H1 (cell line): ENCODE data around the gene NPY4R. TPM values are rescaled to one million over a fixed set of nuclear protein-coding genes. Genes with fewer than 3 reads are reported as not detected.
"Not testable (repeated sequence)": the region's sequence is repeated elsewhere in the genome, so short reads cannot be mapped to it uniquely, and the experiment has no call there.

ENCODE experiments used
- CTCF ChIA-PET: fragments of 300-600 bp; sonication (Branson Sonifier 250); formaldehyde crosslinking; loops from one replicate; lab custom pipeline; 2021; ENCODE audit not compliant: partially characterized antibody; lab: Charles Lee
- POLR2A ChIA-PET: fragments of 300-600 bp; sonication (Branson Sonifier 250); formaldehyde crosslinking; loops from one replicate; lab custom pipeline; 2021; ENCODE audit warnings: inconsistent platforms; ENCODE audit not compliant: partially characterized antibody; lab: Charles Lee
- DNase-seq, 2 experiments: peaks; one replicate each; pipeline versions ENCODE4 v3.0.0 to v3.0.0-alpha.2; 2010 to 2022; ENCODE audit warnings: low spot score in 2 of 2, low read depth in 1 of 2, mixed read lengths in 1 of 2
- FAIRE-seq: peaks from 2 replicates; lab custom pipeline; 2011; peaks lifted over from hg19 to GRCh38; lab: Jason Lieb, UNC
- H2AFZ ChIP-seq: 2 replicates; pipeline ENCODE4 v1.8.1; 2012; ENCODE audit warnings: low read length, inconsistent platforms
- H2AK5ac ChIP-seq: 2 replicates; pipeline ENCODE4 v1.6.1; 2013; ENCODE audit warnings: low read depth, low read length
- H2BK120ac ChIP-seq: replicated peaks from 2 replicates; pipeline ENCODE3; 2013; ENCODE audit warnings: low read depth, low read length, inconsistent platforms
- H2BK12ac ChIP-seq: 2 replicates; pipeline ENCODE4 v1.6.1; 2013; ENCODE audit warnings: low read depth, low read length
- H2BK15ac ChIP-seq: 2 replicates; pipeline ENCODE4 v1.6.1; 2013; ENCODE audit warnings: low read length
- H2BK20ac ChIP-seq: 2 replicates; pipeline ENCODE4 v1.6.1; 2013; ENCODE audit warnings: low read length
- H2BK5ac ChIP-seq: 2 replicates; pipeline ENCODE4 v1.6.1; 2013; ENCODE audit warnings: low read depth, low read length
- H3K14ac ChIP-seq: 2 replicates; pipeline ENCODE4 v1.6.1; 2013; ENCODE audit warnings: inconsistent platforms; ENCODE audit not compliant: insufficient read length
- H3K18ac ChIP-seq: 2 replicates; pipeline ENCODE4 v1.6.1; 2013; ENCODE audit warnings: low read length; ENCODE audit errors: extremely low read depth
- H3K23ac ChIP-seq: 2 replicates; pipeline ENCODE4 v1.6.1; 2013; ENCODE audit warnings: inconsistent platforms; ENCODE audit not compliant: insufficient read length
- H3K23me2 ChIP-seq: 2 replicates; pipeline ENCODE4 v1.6.1; 2013; ENCODE audit warnings: low read depth, low read length
- H3K27ac ChIP-seq: 2 replicates; pipeline ENCODE4 v1.6.1; 2011; ENCODE audit warnings: low read depth, low read length, inconsistent platforms
- H3K27me3 ChIP-seq, 4 experiments: replicated peaks in 1 of 4; 1 replicate in 1 of 4; 2 replicates in 3 of 4; pipeline versions ENCODE4 v1.6.1 to v1.8.1; 2011 to 2013; ENCODE audit warnings: low read length in 3 of 4, mild to moderate bottlenecking in 3 of 4, inconsistent platforms in 2 of 4, mixed read lengths in 2 of 4, moderate library complexity in 1 of 4; ENCODE audit not compliant: control insufficient read depth in 3 of 4, insufficient read depth in 3 of 4; ENCODE audit errors: extremely low read depth in 1 of 4
- H3K36me3 ChIP-seq, 4 experiments: 2 replicates each; pipeline versions ENCODE4 v1.6.1 to v1.8.1; 2011 to 2013; ENCODE audit warnings: mild to moderate bottlenecking in 4 of 4, low read length in 3 of 4, moderate library complexity in 2 of 4, control low read depth in 1 of 4, inconsistent platforms in 1 of 4; ENCODE audit not compliant: insufficient read depth in 4 of 4, control insufficient read depth in 2 of 4
- H3K4ac ChIP-seq: replicated peaks from 2 replicates; pipeline ENCODE3; 2013; ENCODE audit warnings: low read length, low read depth, mixed read lengths, inconsistent platforms; ENCODE audit not compliant: insufficient read length
- H3K4me1 ChIP-seq, 4 experiments: replicated peaks in 1 of 4; 1 replicate in 1 of 4; 2 replicates in 3 of 4; pipeline versions ENCODE4 v1.6.1 to v1.8.1; 2011 to 2013; ENCODE audit warnings: low read length in 3 of 4, inconsistent platforms in 2 of 4, mixed read lengths in 1 of 4; ENCODE audit not compliant: insufficient read depth in 4 of 4, control insufficient read depth in 3 of 4
- H3K4me2 ChIP-seq, 2 experiments: 2 replicates each; pipeline versions ENCODE4 v1.6.1 to v1.8.1; 2011 to 2013; ENCODE audit warnings: low read depth in 2 of 2, low read length in 2 of 2, control low read depth in 1 of 2, inconsistent platforms in 1 of 2, mild to moderate bottlenecking in 1 of 2; ENCODE audit not compliant: insufficient read depth in 1 of 2
- H3K4me3 ChIP-seq, 4 experiments: fragments of 200-600, 300-600 bp in 1 of 4; sonication (generic), shearing (Covaris generic), sonication (Bioruptor Twin) in 1 of 4; 2 replicates each; pipeline versions ENCODE4 v1.5.1 to v1.8.1; 2011 to 2016; ENCODE audit warnings: low read length in 4 of 4, low read depth in 3 of 4, control low read depth in 2 of 4, inconsistent platforms in 2 of 4, mild to moderate bottlenecking in 2 of 4, mixed read lengths in 1 of 4, moderate library complexity in 1 of 4; ENCODE audit not compliant: insufficient read depth in 2 of 4; ENCODE audit errors: extremely low read depth in 1 of 4
- H3K56ac ChIP-seq: replicated peaks from 2 replicates; pipeline ENCODE3; 2013; ENCODE audit warnings: low read depth, mild to moderate bottlenecking, mixed read lengths, low read length, inconsistent platforms; ENCODE audit not compliant: insufficient read length
- H3K79me1 ChIP-seq: 2 replicates; pipeline ENCODE4 v1.6.1; 2013; ENCODE audit warnings: low read depth, low read length, control low read depth
- H3K79me2 ChIP-seq, 2 experiments: 2 replicates each; pipeline versions ENCODE4 v1.6.1 to v1.8.1; 2012 to 2013; ENCODE audit warnings: low read length in 2 of 2, mild to moderate bottlenecking in 2 of 2, inconsistent platforms in 1 of 2; ENCODE audit not compliant: insufficient read depth in 2 of 2, control insufficient read depth in 1 of 2
- H3K9ac ChIP-seq, 4 experiments: replicated peaks in 1 of 4; 1 replicate in 1 of 4; 2 replicates in 3 of 4; pipeline versions ENCODE4 v1.6.1 to v1.8.1; 2011 to 2013; ENCODE audit warnings: low read depth in 3 of 4, low read length in 3 of 4, control low read depth in 2 of 4, mild to moderate bottlenecking in 2 of 4, moderate library complexity in 2 of 4, inconsistent platforms in 1 of 4; ENCODE audit errors: extremely low read depth in 1 of 4
- H3K9me3 ChIP-seq, 2 experiments: 2 replicates each; pipeline versions ENCODE4 v1.6.1 to v1.8.1; 2012 to 2013; ENCODE audit warnings: mild to moderate bottlenecking in 2 of 2, moderate library complexity in 2 of 2, control low read depth in 1 of 2, inconsistent platforms in 1 of 2, low read depth in 1 of 2, low read length in 1 of 2, mixed read lengths in 1 of 2; ENCODE audit not compliant: insufficient read depth in 2 of 2
- H4K20me1 ChIP-seq, 2 experiments: replicated peaks in 1 of 2; 2 replicates each; pipeline versions ENCODE3 to v1.8.1; 2011 to 2013; ENCODE audit warnings: inconsistent platforms in 2 of 2, low read length in 2 of 2, mild to moderate bottlenecking in 1 of 2; ENCODE audit not compliant: insufficient read depth in 2 of 2, control insufficient read depth in 1 of 2
- H4K5ac ChIP-seq: 2 replicates; pipeline ENCODE4 v1.6.1; 2013; ENCODE audit warnings: low read length, low read depth, mixed read lengths, inconsistent platforms; ENCODE audit not compliant: insufficient read length
- H4K8ac ChIP-seq: 2 replicates; pipeline ENCODE4 v1.8.0; 2013; ENCODE audit warnings: mild to moderate bottlenecking, moderate library complexity, low read length, inconsistent platforms; ENCODE audit not compliant: insufficient read depth; ENCODE audit errors: extremely low read depth
- H4K91ac ChIP-seq: replicated peaks from 2 replicates; pipeline ENCODE3; 2013; ENCODE audit warnings: low read length, mixed read lengths, inconsistent platforms; ENCODE audit not compliant: insufficient read length
- WGBS, 2 experiments: shearing (Covaris generic) in 1 of 2; methylation state at CpG; one replicate each; pipeline versions ENCODE4 v1.1.6 to v1.1.7; 2013 to 2015; ENCODE audit warnings: low lambda C conversion rate in 2 of 2, mixed read lengths in 2 of 2, inconsistent platforms in 1 of 2, low coverage in 1 of 2, missing lambda C conversion rate in 1 of 2; ENCODE audit not compliant: insufficient replicate concordance in 2 of 2, insufficient coverage in 1 of 2, insufficient read length in 1 of 2; ENCODE audit errors: extremely low coverage in 1 of 2, missing lambda C conversion rate in 1 of 2; 5-methylcytosine and 5-hydroxymethylcytosine counted together
- polyA plus RNA-seq, 7 experiments: library from polyadenylated mRNA; depleted of rRNA in 3 of 7; stranded (reverse) in 5 of 7; unstranded in 2 of 7; fragments of >200 nt in 5 of 7; fragments of 200-250 nt in 2 of 7; gene quantifications; 1 replicate in 5 of 7; 2 replicates in 1 of 7; 4 replicates in 1 of 7; pipeline versions ENCODE4 v1.2.1 to v1.2.3, GENCODE V29; 2011 to 2013; ENCODE audit warnings: missing spikeins in 2 of 7, mixed read lengths in 2 of 7
- total RNA-seq: library from RNA; stranded (reverse); fragmentation: NEBNext Ultra II Directional; extraction: Animal tissue kit (Norgen Biotek cat#: 25700); gene quantifications from 2 replicates; pipeline ENCODE4 v1.2.1, GENCODE V29; 2021

NPY4R gene
- total and polyA plus RNA-seq, 2 of the 8 experiments (the other 6 are each of a cell fraction or from before 2014, with no cell fraction given): 0.15 TPM; not detected in 1

DNA sequence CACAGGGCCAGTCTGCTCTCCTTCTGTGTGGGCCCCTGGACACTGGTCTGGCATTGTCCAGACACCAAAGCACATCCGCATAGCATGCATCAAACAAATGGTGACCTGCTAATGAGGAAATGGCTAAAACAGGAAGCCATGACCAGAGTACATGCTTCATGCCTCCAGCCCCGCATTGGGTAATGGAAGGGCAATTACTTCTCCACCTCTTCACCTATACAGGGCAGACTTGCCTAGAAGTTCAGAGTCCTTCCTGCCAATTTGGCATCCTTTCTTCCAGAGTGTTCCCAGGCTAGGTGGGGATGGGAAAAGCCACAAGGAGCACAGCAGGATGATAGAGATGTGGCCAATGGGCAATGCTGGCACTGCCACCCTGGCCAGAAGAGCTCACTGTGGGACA lies 32.1 kb upstream of the NPY4R start:
- H4K20me1 ChIP-seq, H2AFZ ChIP-seq, H2BK5ac ChIP-seq, POLR2A ChIA-PET, H4K8ac ChIP-seq, H3K4me3 ChIP-seq, DNase-seq, H3K23ac ChIP-seq, H4K5ac ChIP-seq, FAIRE-seq, H3K23me2 ChIP-seq, H3K27me3 ChIP-seq, H3K14ac ChIP-seq, H2BK120ac ChIP-seq, H3K4ac ChIP-seq, H3K4me2 ChIP-seq, H3K27ac ChIP-seq, H3K18ac ChIP-seq, H2BK20ac ChIP-seq, H2BK12ac ChIP-seq, H3K79me2 ChIP-seq, H3K4me1 ChIP-seq, H3K36me3 ChIP-seq, H2AK5ac ChIP-seq, H3K79me1 ChIP-seq, H3K56ac ChIP-seq, H3K9ac ChIP-seq, H3K9me3 ChIP-seq, CTCF ChIA-PET, H2BK15ac ChIP-seq, H4K91ac ChIP-seq: not testable (repeated sequence)
- WGBS, 2 experiments: no CpG with 5 or more reads among the region's 2 CpGs

DNA sequence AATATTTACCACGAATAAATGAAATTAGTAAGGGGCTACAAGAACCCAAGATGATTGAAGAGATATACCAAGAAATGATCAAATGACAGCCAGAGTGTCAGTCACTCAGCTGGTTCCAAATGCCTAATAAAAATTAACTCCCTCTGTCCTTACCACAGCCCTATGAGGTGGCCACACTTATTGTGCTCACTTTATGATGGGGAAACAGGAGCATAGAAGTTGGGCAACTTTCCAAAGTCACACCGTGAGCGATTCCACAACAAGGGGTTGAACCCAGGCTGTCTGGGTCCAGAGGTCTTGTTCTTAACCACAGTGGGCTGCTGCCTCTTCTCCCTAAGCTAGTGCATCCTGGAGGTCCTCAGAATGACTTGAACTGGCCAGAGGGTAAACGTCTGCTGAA lies 31.6 kb upstream of the NPY4R start:
- H3K14ac ChIP-seq, H2BK12ac ChIP-seq, H4K8ac ChIP-seq, H4K20me1 ChIP-seq, H3K36me3 ChIP-seq, H3K4me1 ChIP-seq, H3K4ac ChIP-seq, CTCF ChIA-PET, H3K27me3 ChIP-seq, H2BK20ac ChIP-seq, H2AFZ ChIP-seq, H3K18ac ChIP-seq, H3K4me2 ChIP-seq, H2BK5ac ChIP-seq, H3K23ac ChIP-seq, H2AK5ac ChIP-seq, H4K91ac ChIP-seq, H2BK120ac ChIP-seq, H3K27ac ChIP-seq, POLR2A ChIA-PET, FAIRE-seq, H4K5ac ChIP-seq, H3K23me2 ChIP-seq, DNase-seq, H3K9ac ChIP-seq, H3K9me3 ChIP-seq, H3K79me2 ChIP-seq, H3K79me1 ChIP-seq, H3K56ac ChIP-seq, H2BK15ac ChIP-seq, H3K4me3 ChIP-seq: not testable (repeated sequence)
- no CpG with 5 or more reads among the region's 4 CpGs for WGBS, 2 experiments
